ENCODE results near the gene SMARCB1. TPM values are rescaled to one million over a fixed set of nuclear protein-coding genes. Genes with fewer than 3 reads are reported as not detected.
A peak's percentile ranks its signal among the peaks of the same experiment; 100 is the strongest.

The SMARCB1 gene
- polyA plus RNA-seq, 1 donor (not counting 4 experiments of a cell fraction or from before 2014, with no cell fraction given) = 95.2 TPM

- dilution Hi-C loops (cut with MboI; ENCODE audit: extremely low pct_ligation_motif_present, low sequenced_read_pairs) = no loop called here
- DNase-seq (ENCODE audit: low read depth, low spot score) (no peak), FAIRE-seq (no peak)
- Histone ChIP-seq H3K27ac (ENCODE audit: control insufficient read depth, insufficient read depth, low read length) (peak overlapping the region; percentile 6), H3K9me1 (ENCODE audit: control insufficient read depth, extremely low read depth, insufficient read depth, low read length) (no peaks in the 10 kb centered on the region), H3K27me3 (ENCODE audit: control insufficient read depth, extremely low read depth, insufficient read depth, low read length) (no peaks in the 10 kb centered on the region), H3K36me3 (ENCODE audit: control insufficient read depth in 2 of 2, extremely low read depth in 1 of 2, insufficient read depth in 2 of 2, low read length in 2 of 2) (no peaks in the 10 kb centered on the region), H3K9ac (ENCODE audit: control insufficient read depth, extremely low read depth, insufficient read depth, low read length) (no peak overlapping the region), H2AFZ (ENCODE audit: control insufficient read depth, low read length) (peak overlapping the region; percentile 87), H3K4me3 (ENCODE audit: control insufficient read depth in 2 of 3, extremely low read depth in 1 of 3, insufficient read depth in 2 of 3, low read depth in 1 of 3, low read length in 3 of 3) (no peak overlapping the region), H3K9me3 (ENCODE audit: control insufficient read depth, low read depth, low read length) (no peaks in the 10 kb centered on the region), H4K20me1 (ENCODE audit: control insufficient read depth, extremely low read depth, insufficient read depth, low read length) (no peaks in the 10 kb centered on the region), H3K4me2 (ENCODE audit: control insufficient read depth, extremely low read depth, insufficient read depth, low read depth, low read length) (peak overlapping the region; percentile 37), H3K79me2 (ENCODE audit: control insufficient read depth, insufficient read depth, low read length) (no peaks in the 10 kb centered on the region), H3K4me1 (ENCODE audit: control insufficient read depth, extremely low read depth, insufficient read depth, low read length) (peaks cover 16% of the 10 kb centered on the region)
- TF ChIP-seq CTCF (optimal IDR thresholded peaks at IDR 0.05 in 1 of 3, IDR thresholded peaks at IDR 0.05 in 1 of 3, conservative IDR thresholded peaks at IDR 0.05 in 1 of 3; ENCODE audit: extremely low read depth in 1 of 3, insufficient read depth in 2 of 3, low read length in 3 of 3) = no peak
- TF ChIP-seq EZH2 (IDR thresholded peaks at IDR 0.05; ENCODE audit: low read length) = no peak
These were observed 5.7 kb upstream of the SMARCB1 start for GRCh38 chr22:23781065-23781464.

- TF ChIP-seq CTCF (optimal IDR thresholded peaks at IDR 0.05 in 1 of 3, IDR thresholded peaks at IDR 0.05 in 1 of 3, conservative IDR thresholded peaks at IDR 0.05 in 1 of 3; ENCODE audit: extremely low read depth in 1 of 3, insufficient read depth in 2 of 3, low read length in 3 of 3) (no peak), EZH2 (IDR thresholded peaks at IDR 0.05; ENCODE audit: low read length) (no peak)
- Histone ChIP-seq H3K36me3 (ENCODE audit: control insufficient read depth in 2 of 2, extremely low read depth in 1 of 2, insufficient read depth in 2 of 2, low read length in 2 of 2) (no peaks in the 10 kb centered on the region), H4K20me1 (ENCODE audit: control insufficient read depth, extremely low read depth, insufficient read depth, low read length) (no peaks in the 10 kb centered on the region), H3K9me3 (ENCODE audit: control insufficient read depth, low read depth, low read length) (no peaks in the 10 kb centered on the region), H3K9me1 (ENCODE audit: control insufficient read depth, extremely low read depth, insufficient read depth, low read length) (no peaks in the 10 kb centered on the region), H3K27ac (ENCODE audit: control insufficient read depth, insufficient read depth, low read length) (peak overlapping the region; percentile 6), H3K4me2 (ENCODE audit: control insufficient read depth, extremely low read depth, insufficient read depth, low read depth, low read length) (peak overlapping the region; percentile 37), H3K27me3 (ENCODE audit: control insufficient read depth, extremely low read depth, insufficient read depth, low read length) (no peaks in the 10 kb centered on the region), H2AFZ (ENCODE audit: control insufficient read depth, low read length) (peak overlapping the region; percentile 87), H3K9ac (ENCODE audit: control insufficient read depth, extremely low read depth, insufficient read depth, low read length) (no peak overlapping the region), H3K4me3 (ENCODE audit: control insufficient read depth in 2 of 3, extremely low read depth in 1 of 3, insufficient read depth in 2 of 3, low read depth in 1 of 3, low read length in 3 of 3) (peak overlapping the region in 1 of 3 experiments; percentile 5), H3K4me1 (ENCODE audit: control insufficient read depth, extremely low read depth, insufficient read depth, low read length) (peaks cover 21% of the 10 kb centered on the region), H3K79me2 (ENCODE audit: control insufficient read depth, insufficient read depth, low read length) (no peaks in the 10 kb centered on the region)
- dilution Hi-C loops (cut with MboI; ENCODE audit: extremely low pct_ligation_motif_present, low sequenced_read_pairs) = no loop called here
- FAIRE-seq (peak; percentile 90), DNase-seq (ENCODE audit: low read depth, low spot score) (peak; percentile 70)
These were observed 5.1 kb upstream of the SMARCB1 start for GRCh38 chr22:23781511-23782183.

Measured in keratinocyte (primary cell).